IPS DF 6.9 (cell line): ENCODE measurements around the gene DRAXIN.
A peak's percentile ranks its signal among the peaks of the same experiment; 100 is the strongest.

ENCODE experiments used
- DNase-seq: peaks from one replicate; pipeline ENCODE4 v3.0.0-alpha.2; 2013; ENCODE audit warnings: low read depth, low spot score
- H3K27ac ChIP-seq: one replicate; pipeline ENCODE4 v1.5.1; 2013; ENCODE audit warnings: low read length, control low read depth
- H3K27me3 ChIP-seq: 2 replicates; pipeline ENCODE4 v1.6.1; 2013; ENCODE audit warnings: mild to moderate bottlenecking, low read length; ENCODE audit not compliant: control insufficient read depth, insufficient read depth
- H3K36me3 ChIP-seq: 2 replicates; pipeline ENCODE4 v1.6.1; 2013; ENCODE audit warnings: low read length; ENCODE audit not compliant: control insufficient read depth, insufficient read depth
- H3K4me1 ChIP-seq: 2 replicates; pipeline ENCODE4 v1.6.1; 2013; ENCODE audit warnings: low read length; ENCODE audit not compliant: control insufficient read depth, insufficient read depth
- H3K4me3 ChIP-seq: 2 replicates; pipeline ENCODE4 v1.5.1; 2013; ENCODE audit warnings: mild to moderate bottlenecking, low read length
- H3K9me3 ChIP-seq: 2 replicates; pipeline ENCODE4 v1.6.1; 2013; ENCODE audit warnings: low read length, inconsistent platforms; ENCODE audit not compliant: control insufficient read depth, insufficient read depth
- WGBS: extraction: QIAGEN DNeasy Blood & Tissue Kit; methylation state at CpG from one replicate; pipeline ENCODE4 v1.1.7; 2013; ENCODE audit warnings: mixed read lengths, missing lambda C conversion rate; ENCODE audit not compliant: insufficient read length, insufficient coverage; 5-methylcytosine and 5-hydroxymethylcytosine counted together

Gene DRAXIN

GRCh38 chr1:11657654-11658053, 33.9 kb upstream of the DRAXIN start:
- H3K36me3 ChIP-seq: peaks cover 7% of the 10 kb centered on the region; the same call in 1 of the 2 replicates
- peaks cover 5% of the 10 kb centered on the region; the same call in 1 of the 2 replicates for H3K4me1 ChIP-seq
- H3K27ac ChIP-seq: no peak overlapping the region
- no CpG with 5 or more reads among the region's 6 CpGs for WGBS
- no peak for DNase-seq
- H3K27me3 ChIP-seq: no peaks in the 10 kb centered on the region
- H3K9me3 ChIP-seq: no peaks in the 10 kb centered on the region
- H3K4me3 ChIP-seq: no peak overlapping the region

- DNase-seq: no peak
- H3K27me3 ChIP-seq: no peaks in the 10 kb centered on the region
- H3K9me3 ChIP-seq: no peaks in the 10 kb centered on the region
- H3K4me1 ChIP-seq: peaks cover 3% of the 10 kb centered on the region; the same call in 1 of the 2 replicates
- H3K27ac ChIP-seq: no peak overlapping the region
- no CpG with 5 or more reads among the region's 23 CpGs for WGBS
- H3K4me3 ChIP-seq: no peak overlapping the region
- H3K36me3 ChIP-seq: peaks cover 7% of the 10 kb centered on the region; the same call in 1 of the 2 replicates
Observed at GRCh38 chr1:11658542-11658941, 33.0 kb upstream of the DRAXIN start.

GRCh38 chr1:11659748-11660147, 31.8 kb upstream of the DRAXIN start:
- Histone ChIP-seq H3K4me1 (0 out of 2 replicates have a peak, but pooled peaks cover 2% of the 10 kb centered on the region), H3K27me3 (no peaks in the 10 kb centered on the region), H3K4me3 (no peak overlapping the region), H3K27ac (no peak overlapping the region), H3K9me3 (no peaks in the 10 kb centered on the region), H3K36me3 (peaks cover 7% of the 10 kb centered on the region; the same call in 1 of the 2 replicates)
- WGBS: no CpG with 5 or more reads among the region's 4 CpGs
- no peak for DNase-seq

- DNase-seq: no peak
- Histone ChIP-seq H3K36me3 (peaks cover 7% of the 10 kb centered on the region; the same call in 1 of the 2 replicates), H3K9me3 (no peaks in the 10 kb centered on the region), H3K4me3 (no peak overlapping the region), H3K27me3 (no peaks in the 10 kb centered on the region), H3K27ac (no peak overlapping the region), H3K4me1 (no peaks in the 10 kb centered on the region)
- no CpG with 5 or more reads among the region's 17 CpGs for WGBS
Observed at GRCh38 chr1:11661103-11661502, 30.4 kb upstream of the DRAXIN start.

- WGBS: no CpG with 5 or more reads among the region's 66 CpGs
- Histone ChIP-seq H3K27ac (no peak overlapping the region), H3K4me3 (peak overlapping the region; percentile 1; the same call in 1 of the 2 replicates)
Observed at GRCh38 chr1:11664336-11665065, 27.0 kb upstream of the DRAXIN start.

GRCh38 chr1:11668516-11668915, 23.0 kb upstream of the DRAXIN start:
- Histone ChIP-seq H3K27ac (no peak overlapping the region), H3K4me3 (no peak overlapping the region; the same call in 1 of the 2 replicates), H3K4me1 (no peaks in the 10 kb centered on the region; the same call in 1 of the 2 replicates), H3K9me3 (no peaks in the 10 kb centered on the region), H3K36me3 (peaks cover 24% of the 10 kb centered on the region), H3K27me3 (no peaks in the 10 kb centered on the region)
- no peak for DNase-seq
- whole genome bisulfite sequencing: no CpG with 5 or more reads among the region's 14 CpGs

More at GRCh38 chr1:11664336-11665065, 27.0 kb upstream of the DRAXIN start:
- H3K36me3 ChIP-seq: 0 out of 2 replicates have a peak, but pooled peaks cover 3% of the 10 kb centered on the region
- no peaks in the 10 kb centered on the region for H3K4me1 ChIP-seq
- H3K9me3 ChIP-seq: no peaks in the 10 kb centered on the region
- H3K27me3 ChIP-seq: no peaks in the 10 kb centered on the region
- DNase-seq: no peak

- DNase-seq: no peak
- Histone ChIP-seq H3K27ac (no peak overlapping the region), H3K36me3 (peaks cover 43% of the 10 kb centered on the region), H3K27me3 (no peaks in the 10 kb centered on the region), H3K4me3 (no peak overlapping the region), H3K9me3 (no peaks in the 10 kb centered on the region), H3K4me1 (no peaks in the 10 kb centered on the region; the same call in 1 of the 2 replicates)
- WGBS: no CpG with 5 or more reads among the region's 6 CpGs
Observed at GRCh38 chr1:11670747-11671146, 20.8 kb upstream of the DRAXIN start.

DNA sequence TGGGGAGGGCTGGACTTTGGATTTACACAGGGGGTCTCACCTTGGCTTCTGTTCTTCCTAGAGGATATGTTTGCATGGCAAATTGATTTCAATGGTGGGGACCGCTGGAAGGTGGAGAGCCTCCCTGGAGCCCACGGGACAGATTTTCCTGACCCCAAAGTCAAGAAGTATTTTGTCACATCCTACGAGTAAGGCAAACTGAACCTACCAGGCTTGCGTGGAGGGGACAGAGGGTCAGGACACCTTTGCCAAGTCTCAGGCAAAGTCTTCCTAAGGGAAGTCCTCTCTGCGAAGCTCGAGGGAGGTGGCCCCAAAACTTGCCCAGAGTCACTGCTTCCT, 20.3 kb upstream of the DRAXIN start:
- Histone ChIP-seq H3K4me1 (no peaks in the 10 kb centered on the region; the same call in 1 of the 2 replicates), H3K9me3 (no peaks in the 10 kb centered on the region), H3K27me3 (no peaks in the 10 kb centered on the region), H3K27ac (no peak overlapping the region), H3K36me3 (peaks cover 48% of the 10 kb centered on the region), H3K4me3 (no peak overlapping the region)
- no CpG with 5 or more reads among the region's 6 CpGs for WGBS
- DNase-seq: no peak

DNA sequence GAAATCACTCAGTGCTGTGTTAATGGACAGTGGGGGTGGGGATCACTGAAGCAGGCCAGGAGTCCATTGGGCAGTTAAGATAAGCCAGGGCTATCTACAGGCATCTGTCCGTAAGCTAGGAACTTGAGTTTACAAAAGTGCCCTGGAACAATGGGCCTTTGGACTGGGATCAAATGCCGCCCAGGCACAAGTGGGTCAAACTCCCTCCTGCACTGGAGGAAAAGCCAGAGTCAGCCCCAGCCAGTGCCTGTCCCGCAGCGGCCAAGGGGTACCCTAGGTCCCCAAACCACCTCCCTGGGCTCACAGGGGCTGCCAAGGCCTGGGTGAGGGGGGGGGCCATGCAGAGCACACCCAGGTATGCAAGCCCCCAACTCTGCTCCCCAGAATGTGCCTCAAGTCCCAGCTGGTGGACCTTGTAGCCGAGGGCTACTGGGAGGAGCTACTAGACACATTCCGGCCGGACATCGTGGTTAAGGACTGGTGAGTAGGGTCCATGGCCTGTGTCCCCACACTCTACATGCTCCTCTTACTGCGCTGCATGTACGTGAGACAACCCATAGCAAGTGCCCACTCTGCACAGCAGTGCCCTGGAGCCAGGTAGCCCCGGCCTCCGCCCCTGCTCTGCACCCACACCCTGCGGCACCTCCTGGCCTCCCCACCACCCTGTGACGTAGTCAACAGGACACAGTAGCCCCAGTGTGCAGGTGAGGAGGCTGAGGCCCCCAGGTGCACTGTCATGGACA, 19.8 kb upstream of the DRAXIN start:
- Histone ChIP-seq H3K9me3 (no peaks in the 10 kb centered on the region), H3K27me3 (no peaks in the 10 kb centered on the region), H3K36me3 (peaks cover 50% of the 10 kb centered on the region), H3K4me3 (no peak overlapping the region), H3K27ac (no peak overlapping the region), H3K4me1 (no peaks in the 10 kb centered on the region; the same call in 1 of the 2 replicates)
- no CpG with 5 or more reads among the region's 14 CpGs for WGBS
- DNase-seq: no peak

- H3K4me3 ChIP-seq: no peak overlapping the region
- no peaks in the 10 kb centered on the region for H3K27me3 ChIP-seq
- H3K9me3 ChIP-seq: no peaks in the 10 kb centered on the region
- peaks cover 56% of the 10 kb centered on the region for H3K36me3 ChIP-seq
- no peak overlapping the region for H3K27ac ChIP-seq
- WGBS: no CpG with 5 or more reads among the region's 14 CpGs
- DNase-seq: no peak
- H3K4me1 ChIP-seq: no peaks in the 10 kb centered on the region; the same call in 1 of the 2 replicates
Observed at GRCh38 chr1:11673089-11673769, 18.3 kb upstream of the DRAXIN start.
